HG03439 (cell line): ENCODE measurements around the gene ASB1.
"Not testable (repeated sequence)": the region's sequence is repeated elsewhere in the genome, so short reads cannot be mapped to it uniquely, and the experiment has no call there.

Source experiments
- ATAC-seq: cut with Tn5 transposase; IDR thresholded peaks from one replicate; pipeline ENCODE4 v1.9.1; 2021; ENCODE audit warnings: mild to moderate bottlenecking, moderate library complexity; ENCODE audit not compliant: unreplicated experiment

ASB1 gene

DNA sequence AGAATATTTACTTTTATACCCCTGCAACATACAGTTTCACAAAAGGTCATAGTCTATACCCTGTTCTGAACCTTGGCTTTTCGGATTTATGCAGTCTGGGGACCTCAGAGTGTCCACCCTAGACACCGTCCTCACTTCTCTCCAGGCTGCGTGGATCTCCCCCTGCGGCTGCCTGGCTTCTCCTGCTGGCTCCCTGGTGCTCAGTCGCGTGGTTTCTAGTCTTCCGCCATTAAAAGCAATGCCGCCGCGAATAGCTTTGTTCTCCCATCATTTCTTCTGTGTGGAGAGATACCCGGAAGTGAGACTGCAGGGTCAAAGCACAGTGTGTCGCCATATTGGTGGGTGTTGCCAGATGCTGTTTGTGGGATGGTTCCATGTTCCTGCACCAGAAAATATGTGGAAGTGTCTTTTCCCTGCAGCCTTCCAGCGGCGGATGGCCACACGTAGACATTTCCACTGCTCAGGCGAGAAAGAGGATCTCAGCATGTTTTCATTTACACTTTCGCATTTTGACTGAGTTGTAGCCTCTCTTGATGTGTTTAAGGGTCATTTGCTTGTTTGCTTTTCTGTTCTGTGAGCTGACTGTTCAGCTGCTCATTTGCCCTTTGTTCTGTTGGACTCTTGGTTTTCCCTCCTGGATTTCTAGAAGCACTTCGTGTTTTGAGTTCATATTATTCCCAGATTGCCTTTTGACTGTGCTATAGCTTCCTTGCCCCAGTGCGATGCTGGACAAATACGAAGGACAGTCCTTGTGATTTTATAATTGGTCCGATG is 22.9 kb upstream of the ASB1 start:
- ATAC-seq, result no peak

DNA sequence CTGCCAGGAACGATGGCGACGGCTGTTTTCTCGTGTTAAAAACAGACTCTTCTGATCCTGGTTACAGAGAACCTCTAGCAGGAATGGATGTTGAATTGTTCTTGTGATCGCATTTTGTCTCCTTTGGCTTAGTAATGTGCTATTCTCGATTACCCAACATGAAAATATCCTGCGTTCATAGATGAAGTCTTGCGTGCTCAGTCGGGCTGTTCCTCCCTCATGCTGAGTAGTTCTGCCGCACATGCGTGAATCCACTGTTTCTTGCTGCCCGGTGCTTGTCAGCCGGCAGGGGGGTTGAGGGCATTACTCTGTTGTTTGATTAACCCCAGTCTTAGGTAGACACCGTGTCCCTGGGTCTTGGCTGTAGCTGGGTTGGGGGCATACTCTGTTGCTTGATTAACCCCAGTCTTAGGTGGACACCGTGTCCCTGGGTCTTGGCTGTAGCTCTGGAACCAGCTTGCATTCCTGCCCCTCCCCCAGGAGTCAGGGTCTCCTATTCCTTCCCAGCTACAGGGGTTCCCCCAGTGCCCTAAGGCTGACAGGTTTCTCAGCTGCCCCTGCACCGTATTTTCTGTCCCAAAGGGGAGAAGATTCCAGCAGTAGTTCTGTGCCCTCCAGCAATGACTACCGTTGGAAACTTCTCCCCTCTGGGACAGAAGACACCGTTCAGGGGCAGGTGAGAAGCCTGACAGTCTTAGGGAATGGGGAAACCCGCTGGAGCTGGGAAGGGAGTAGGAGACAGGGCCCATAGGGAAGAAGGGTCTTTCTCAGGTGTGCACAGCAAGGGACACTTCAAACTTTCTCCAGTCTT is 22.1 kb upstream of the ASB1 start:
- no peak for ATAC-seq

DNA sequence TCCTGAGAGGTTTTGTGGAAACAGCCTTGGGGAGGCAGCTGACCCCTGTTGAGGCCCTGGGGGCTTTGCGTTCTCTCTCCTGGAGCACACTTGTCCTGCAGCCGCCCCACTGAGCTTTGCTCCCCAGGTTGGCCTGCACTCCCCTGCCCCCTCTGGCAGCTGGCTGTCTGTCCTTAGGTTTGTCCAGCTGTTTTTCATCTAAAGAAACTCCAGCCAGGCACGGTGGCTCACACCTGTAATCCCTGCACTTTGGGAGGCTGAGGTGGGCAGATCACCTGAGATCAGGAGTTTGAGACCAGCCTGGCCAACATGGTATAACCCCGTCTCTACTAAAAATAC is 21.5 kb upstream of the ASB1 start:
- not testable (repeated sequence) for ATAC-seq

- no peak for ATAC-seq
Measured at GRCh38 chr2:238406221-238406997, 20.3 kb upstream of the ASB1 start.

DNA sequence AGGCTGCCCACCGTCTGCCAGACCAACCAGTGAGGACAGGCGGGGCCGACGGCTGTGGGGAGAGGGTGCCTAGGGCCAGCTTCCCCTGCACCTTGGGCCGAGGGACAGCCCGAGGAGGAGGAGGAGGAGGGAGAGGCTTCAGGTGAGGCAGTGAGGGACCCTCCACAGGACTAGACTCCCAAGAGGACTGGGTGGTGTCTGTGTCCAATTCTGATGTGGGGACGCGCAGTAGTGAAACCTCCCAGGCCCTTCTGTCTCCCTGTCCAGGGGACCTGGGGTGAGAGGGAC is 19.8 kb upstream of the ASB1 start:
- ATAC-seq, result no peak

DNA sequence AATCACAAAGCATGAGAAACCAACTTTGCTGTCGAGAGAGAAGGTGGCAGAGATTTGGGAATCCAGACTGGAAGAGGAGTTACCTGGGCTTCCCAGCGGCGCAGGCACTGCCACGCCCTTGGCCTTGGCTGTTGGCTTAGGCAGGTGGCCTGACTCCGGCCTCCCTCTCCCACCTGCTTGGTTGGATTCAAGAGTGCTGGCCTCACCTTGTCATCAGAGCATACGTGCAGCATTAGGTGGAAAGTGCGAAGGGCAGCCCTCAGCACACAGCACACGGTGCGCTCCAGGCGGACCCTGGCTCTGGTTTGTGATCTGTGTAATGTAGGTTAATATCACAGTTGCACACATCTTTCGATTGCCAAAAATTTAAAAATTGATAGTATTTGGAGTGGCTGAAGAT is 19.2 kb upstream of the ASB1 start:
- no peak for ATAC-seq

- no peak for ATAC-seq
Measured at GRCh38 chr2:238408615-238409340, 17.9 kb upstream of the ASB1 start.

DNA sequence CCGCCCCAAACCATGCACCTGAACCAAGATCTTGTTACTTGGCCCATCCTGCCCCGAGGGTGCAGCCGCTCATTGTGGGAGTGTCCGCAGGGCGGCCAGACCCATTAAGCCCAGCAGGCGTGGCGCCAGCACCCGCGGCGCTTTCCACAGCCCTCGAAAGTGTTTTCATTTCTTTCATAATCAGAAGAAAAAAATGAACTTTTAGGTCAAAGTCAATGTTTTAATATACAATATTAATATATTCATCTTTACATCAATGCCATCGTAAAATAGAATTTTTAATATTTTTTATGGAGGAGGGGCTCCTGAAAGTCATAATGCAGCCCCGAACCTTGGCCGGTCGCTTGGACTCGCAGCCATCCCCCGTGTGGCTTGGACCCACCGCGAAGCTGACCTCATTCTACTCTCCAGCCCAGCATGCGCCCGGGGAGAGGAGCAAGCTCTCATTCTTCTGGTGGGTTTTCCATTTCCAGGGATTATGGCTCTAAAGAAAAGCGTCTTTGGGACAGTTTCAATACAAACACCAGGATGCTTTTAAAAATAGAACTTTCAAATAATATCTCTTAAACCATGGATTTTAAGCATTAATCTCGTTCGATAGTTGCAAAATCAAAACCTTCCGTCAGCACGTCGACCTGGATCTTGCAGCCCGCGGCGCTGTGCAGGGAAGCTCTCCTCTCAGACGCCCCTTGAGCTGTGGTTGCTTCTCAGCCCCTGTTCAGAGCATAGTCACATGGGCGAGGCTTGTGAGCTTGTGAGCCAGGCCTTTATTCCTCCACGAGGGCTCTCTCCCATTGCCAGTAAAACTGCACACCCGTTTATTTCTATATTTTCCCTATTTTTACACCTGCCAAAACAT is 17.2 kb upstream of the ASB1 start:
- ATAC-seq, result no peak

DNA sequence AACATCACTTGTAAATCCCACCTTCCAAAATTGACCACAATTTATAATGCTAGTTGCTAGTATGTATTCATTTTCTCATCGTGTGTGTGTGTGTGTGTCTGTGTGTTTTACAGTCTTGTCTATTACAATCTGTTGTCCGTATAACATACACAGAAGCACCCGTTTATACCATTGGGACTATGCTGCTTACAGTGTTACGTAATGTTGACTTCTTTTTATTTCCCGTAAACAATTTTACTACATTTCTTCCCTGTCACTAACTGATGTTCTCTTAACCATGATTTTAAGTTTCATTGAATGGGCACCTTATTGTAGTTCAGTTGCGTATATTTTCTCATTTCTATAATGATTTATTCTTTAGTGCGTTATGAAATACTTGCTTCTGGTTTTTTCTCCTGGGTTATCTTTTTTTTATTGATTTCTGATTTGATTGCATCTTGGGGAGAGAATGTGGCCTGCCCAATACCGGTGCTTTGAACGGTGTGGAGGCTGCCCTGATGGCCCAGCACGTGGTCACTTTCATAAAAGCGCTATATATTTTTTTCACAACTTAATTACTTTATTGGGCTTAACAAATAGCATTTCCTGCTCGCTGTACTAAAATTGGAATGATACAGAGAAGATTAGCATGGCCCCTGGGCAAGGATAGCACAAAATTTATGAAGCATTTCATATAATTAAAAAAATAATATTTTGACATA is 14.5 kb upstream of the ASB1 start:
- no peak for ATAC-seq

DNA sequence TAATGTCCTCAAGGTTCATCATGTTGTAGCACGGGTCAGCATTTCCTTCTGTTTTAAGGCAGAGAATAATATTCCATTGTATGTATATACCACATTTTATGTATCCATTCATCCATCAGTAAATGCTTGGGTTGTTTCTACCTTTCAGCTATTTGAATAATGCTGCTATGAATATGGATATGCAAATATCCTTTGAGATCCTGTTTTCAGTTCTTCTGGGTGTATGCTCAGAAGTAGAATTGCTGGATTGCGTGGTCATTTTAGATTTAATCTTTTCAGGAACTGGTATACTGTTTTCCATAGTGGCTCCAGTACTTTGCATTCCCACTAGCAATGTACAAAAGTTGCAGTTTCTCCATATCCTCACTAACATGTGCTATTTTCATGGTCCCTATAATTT is 13.4 kb upstream of the ASB1 start:
- ATAC-seq, result no peak

GRCh38 chr2:238415036-238415764 is 11.5 kb upstream of the ASB1 start:
- no peak for ATAC-seq

DNA sequence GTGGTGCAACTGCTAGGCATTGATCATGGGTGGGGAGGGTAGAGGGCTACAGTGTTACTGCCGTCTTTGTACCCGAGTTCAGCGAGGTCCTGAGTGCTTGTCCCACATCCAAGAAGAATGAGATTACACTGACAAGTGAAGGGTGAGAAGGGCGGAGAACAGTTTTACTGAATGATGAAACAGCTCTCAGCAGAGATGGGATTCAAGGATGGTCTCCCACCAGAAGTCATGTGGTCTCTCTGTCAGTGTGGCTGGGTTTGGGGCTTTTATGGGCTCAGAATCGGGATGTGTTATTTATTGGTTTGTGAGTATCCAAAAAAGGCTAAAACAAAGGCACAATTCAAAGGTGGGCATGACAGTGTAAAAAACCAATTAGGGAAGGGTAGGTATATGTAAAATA is 10.8 kb upstream of the ASB1 start:
- ATAC-seq, result no peak

- ATAC-seq, result no peak
Measured at GRCh38 chr2:238418196-238418998, 8.3 kb upstream of the ASB1 start.

DNA sequence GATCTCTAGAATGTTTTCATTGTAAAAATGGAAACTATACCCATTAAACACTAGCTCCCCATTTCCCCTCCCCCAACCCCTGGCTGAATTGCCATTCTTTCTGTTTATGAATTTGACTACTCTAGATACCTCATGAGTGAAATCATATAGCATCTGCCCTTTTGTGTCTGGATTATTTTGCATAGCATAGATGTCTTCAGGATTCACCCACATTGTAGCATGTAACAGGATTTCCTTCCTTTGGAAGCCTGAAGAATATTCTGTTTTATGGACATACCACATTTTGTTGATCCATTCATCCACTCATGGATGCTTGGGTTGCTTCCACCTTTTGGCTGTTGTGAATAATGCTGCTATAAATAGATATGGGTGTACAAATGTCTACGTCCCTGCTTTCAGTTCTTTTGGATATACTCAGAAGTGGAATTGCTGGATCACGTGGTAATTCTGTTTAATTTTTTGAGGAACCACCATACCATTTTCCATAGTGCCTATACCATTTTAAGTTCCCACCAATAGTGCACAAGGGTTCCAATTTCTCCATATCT is 7.7 kb upstream of the ASB1 start:
- no peak for ATAC-seq

- ATAC-seq, result no peak
Measured at GRCh38 chr2:238420442-238420841, 6.3 kb upstream of the ASB1 start.

DNA sequence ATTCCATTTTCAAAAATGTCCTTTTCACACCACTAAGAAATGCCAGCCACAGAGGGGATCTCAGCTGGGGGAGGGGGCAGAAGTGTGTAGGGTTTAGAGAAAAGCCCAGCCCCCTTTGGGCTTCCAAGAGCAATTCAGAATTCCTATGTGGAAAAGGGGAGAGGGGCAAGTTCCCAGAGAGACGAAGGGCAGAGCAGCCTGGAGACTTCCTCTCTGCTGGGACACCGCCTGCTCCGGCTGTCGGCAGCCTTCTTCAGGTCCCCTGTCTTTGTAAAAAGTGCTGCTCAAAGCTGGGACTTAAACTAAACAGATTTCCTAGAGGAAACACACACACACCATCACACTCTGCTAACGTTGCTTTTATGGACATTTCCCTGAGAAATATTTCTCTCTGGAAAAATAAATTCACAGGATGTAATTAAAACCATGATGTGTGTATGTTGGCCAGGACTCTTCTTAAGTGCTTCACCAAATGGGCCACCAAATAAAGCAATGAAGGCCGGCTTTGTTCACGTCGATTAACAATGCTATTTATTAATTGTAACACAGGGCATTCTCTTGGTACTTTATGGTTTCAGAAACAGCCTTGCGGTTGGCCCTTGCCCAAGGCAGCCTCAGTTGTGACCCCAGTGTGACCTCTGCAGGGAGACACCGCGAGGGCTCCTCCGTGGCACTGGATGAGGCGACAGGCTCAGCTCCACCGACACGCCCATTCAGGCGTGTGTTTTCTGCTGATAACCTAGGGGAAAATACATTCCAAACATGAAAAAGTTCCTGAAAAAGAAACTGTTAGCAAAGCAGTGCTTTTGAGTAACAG is 5.6 kb upstream of the ASB1 start:
- no peak for ATAC-seq

DNA sequence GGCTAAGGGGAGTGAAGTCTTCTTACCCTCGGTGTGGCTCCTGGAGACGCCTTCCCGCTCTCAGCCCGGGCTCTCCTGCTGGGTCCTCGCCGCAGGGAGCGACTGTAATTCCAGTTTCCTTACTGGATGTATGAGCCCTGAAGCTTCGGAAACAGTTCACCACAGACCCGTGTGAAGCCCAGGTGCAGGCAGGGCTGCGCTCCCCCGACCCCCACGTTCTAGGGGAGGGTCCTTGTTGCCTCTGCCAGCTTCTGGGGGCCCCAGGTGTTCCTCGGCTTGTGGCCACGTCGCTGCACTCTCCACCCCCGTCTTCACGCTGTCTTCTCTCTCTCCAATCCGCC is 5.1 kb upstream of the ASB1 start:
- no peak for ATAC-seq
